Measurements from ENCODE around the gene NUDT10.

The NUDT10 gene

DNA sequence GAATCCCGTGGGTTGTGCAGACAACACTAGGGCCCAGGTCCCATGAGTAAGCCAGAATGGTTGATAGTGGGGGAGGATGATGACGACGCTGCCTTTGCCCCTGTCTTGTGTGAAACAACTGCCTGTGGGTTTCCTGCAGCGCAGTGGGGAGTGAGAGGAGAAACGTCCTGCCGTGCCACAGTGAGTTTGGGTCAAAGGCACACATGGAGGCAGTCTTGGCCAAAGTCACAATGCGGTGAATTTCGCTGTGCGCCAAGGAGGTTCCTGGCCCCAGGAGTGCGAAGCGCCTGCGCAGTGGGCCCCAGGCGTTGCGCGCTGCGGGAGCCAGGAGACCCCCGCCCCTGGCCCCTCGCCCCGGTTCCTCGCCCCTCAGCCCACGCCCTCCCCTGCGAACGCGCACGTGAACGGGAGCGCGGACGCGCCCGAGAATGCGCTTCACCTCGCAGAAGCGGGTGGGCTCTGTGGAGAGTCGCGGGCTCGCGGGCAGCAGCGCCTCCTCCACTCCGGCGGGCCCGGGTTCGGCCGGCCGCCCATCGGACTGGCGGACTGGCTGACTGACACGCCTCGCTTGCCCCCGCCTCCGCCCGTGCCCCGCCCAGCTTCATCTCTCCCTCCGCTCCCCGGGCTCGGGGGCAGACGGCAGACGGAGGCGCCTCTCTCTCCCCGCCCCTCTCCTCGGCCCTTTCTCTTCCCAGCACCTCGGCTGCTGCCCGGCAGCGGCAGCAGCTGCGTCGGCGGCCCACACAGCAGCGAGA, at the start of gene NUDT10:
Gene NUDT10, plus strand, starts transcription at position 635 of the 755 bp plus-strand sequence. CDS start 144 bp downstream, outside the sequence.
- peak; percentile 25 for DNase-seq (ENCODE audit: low spot score)

DNA sequence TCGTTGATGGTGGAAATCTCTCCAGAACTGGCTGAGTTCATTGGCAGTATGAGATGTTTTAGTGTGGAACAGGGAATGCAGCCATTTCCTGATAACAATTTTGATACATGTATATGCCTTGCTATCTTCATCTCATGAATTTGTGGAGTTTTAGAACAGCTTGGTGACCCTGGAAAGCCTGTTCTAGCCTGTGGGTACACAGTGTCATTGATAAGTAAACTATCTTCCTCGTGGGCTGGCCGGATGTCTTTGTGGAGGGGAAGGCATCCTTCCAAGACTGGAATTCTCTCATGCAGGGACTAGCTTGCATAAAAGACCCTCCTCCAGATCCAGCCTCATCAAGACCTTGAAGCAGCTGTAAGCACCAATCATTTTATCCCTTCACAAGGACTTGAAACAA, 40.2 kb upstream of the NUDT10 start:
- DNase-seq (ENCODE audit: low spot score) = no peak

DNA sequence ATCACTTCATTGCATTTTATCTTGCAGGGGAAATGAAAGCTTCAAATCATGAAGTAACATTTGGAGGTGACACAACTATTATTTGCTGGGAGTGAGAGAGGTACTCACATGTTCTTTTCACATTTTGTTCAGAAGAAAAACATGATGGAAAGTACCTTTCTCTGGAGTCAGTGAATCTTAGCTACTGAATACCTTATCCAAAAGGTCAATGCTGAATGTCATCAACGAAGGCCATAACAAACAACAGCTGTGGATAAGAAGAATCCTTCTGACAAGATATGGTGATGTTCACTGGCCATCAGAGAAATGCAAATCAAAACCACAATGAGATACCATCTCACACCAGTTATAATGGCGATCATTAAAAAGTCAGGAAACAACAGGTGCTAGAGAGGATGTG, 36.5 kb upstream of the NUDT10 start:
- DNase-seq (ENCODE audit: low spot score) = no peak

DNA sequence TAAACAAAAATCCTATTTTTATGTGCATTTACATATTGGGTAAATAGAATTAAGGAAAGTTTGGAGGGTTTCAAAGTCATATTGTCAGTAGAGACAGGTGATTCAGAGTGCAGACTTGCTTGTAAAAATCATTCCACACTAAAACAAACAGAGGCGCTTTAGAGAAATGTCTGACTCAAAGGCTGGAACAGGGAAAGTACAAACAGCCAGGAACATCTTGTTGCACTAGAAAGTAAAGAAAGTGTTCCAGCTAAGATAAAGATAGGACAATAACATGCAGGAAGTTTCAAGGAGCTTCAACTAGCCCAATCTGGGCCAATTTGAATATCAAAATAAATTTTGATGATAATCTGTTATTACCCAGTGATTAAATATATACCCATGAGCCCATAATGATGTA, 16.4 kb upstream of the NUDT10 start:
- DNase-seq (ENCODE audit: low spot score) = no peak

DNA sequence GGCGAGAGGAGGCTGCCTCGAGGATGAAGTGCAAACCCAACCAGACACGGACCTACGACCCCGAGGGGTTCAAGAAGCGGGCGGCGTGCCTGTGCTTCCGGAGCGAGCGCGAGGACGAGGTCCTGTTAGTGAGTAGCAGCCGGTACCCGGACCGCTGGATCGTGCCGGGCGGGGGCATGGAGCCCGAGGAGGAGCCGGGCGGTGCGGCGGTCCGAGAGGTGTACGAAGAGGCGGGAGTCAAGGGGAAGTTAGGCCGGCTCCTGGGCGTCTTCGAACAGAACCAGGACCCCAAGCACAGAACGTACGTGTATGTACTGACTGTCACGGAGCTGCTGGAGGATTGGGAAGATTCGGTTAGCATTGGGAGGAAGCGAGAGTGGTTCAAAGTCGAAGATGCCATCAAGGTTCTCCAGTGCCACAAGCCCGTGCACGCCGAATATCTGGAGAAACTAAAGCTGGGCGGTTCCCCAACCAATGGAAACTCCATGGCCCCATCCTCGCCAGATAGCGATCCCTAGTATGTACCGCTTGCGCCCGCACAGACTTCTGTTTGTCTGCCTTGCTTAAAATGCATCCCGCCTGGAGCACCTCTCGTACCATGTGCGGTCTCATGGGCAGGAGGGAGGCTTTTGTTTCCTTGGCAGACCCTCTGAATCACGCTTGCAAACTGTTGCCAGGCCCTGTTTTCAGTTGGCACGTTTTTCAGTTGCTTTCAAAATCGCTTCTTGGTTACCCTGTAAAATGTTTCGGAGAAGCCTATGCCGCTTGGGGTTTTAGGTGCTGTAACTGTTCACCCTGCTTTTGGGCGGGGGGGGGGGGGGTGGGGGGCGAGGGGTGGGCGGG, 542 bp downstream of the NUDT10 start:
- DNase-seq (ENCODE audit: low spot score) = peak; percentile 1

DNA sequence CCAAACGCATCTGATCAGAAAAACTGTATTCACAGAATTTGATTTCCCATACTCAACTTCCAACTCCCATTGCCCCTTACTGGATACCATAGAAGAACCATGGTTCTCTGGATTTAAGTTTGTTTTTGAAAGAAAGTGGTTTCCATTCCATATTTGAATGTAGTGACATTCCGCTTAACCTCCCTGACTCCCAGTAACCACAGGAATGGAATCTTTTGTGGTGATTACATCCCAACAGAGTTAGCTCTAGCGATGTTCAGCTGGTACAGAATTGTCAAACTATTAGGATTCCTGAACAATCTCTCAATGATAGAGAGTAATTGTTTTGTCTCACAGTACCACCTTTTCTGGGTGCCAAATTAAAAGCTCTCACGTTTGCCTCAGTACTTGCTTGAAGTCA, 1.7 kb downstream of the NUDT10 start:
- no peak for DNase-seq (ENCODE audit: low spot score)

DNA sequence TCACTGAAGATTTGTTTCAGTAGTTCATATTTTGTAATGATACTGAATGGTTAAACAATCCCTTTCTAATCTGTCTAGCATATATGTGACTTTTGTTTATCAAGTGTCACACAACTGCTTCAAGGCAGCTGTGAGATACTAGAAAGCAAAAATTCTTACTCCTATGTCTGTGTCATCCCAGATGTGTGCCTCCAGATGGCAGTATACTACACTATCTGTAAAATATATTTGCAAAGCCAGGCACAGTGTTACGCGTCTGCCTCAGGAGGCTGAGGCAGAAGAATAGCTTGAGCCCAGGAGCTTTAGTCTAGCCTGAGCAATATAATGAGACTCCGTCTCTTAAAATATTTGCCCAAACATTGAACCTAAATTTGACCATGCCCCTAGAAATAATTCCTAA, 4.0 kb downstream of the NUDT10 start:
- DNase-seq (ENCODE audit: low spot score) = peak; percentile 46

DNA sequence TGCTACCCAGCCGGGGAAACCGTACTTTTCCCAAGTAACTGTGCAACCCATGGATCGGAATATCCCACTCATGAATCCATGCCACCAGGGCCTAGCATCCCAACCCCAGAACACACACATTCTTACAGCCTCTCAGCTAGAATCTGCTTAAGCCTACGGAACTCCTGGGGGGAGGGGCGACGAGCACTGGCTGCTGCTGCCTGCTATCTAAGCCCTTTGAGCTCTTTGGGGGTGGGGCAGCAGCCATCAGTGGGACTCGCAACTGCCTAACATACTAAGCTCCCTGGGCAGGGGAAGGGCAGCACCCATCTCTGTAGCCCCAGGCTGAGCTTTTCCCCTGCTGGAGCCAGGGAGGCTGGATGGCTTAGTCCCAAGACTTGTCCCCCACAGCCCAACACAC, 28.6 kb downstream of the NUDT10 start:
- no peak for DNase-seq (ENCODE audit: low spot score)

DNA sequence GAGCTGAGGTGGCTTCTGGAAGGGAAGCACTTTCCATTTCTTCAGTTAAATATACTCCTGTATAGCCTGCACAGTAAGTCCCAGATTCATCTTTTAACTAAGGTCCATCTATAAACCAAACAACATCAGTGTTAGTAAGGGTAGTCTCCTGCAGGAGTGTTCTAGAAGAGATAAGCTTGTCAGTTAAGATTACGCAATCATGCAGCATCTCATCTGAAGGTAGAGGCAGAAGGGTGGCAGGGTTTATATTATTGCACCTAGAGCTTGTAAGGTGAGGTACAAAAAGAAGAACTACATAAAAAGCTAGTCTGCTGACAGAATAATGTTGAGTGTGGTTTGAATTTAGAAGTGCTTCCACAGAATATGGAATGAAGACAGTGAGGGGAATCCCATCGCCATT, 44.0 kb downstream of the NUDT10 start:
- no peak for DNase-seq (ENCODE audit: low spot score)
